ENCODE measurements around the gene LRTM1. TPM values are rescaled to one million over a fixed set of nuclear protein-coding genes. Genes with fewer than 3 reads are reported as not detected.

Gene LRTM1
- total RNA-seq, 1 experiment from 2014 or later = 0.38 TPM

- peaks cover 21% of the 10 kb centered on the region for H3K4me1 ChIP-seq
- H3K9me3 ChIP-seq (replicated peaks) = no peaks in the 10 kb centered on the region
- H3K27me3 ChIP-seq = no peaks in the 10 kb centered on the region
- no peaks in the 10 kb centered on the region for H3K36me3 ChIP-seq
- H3K27ac ChIP-seq = no peak overlapping the region
- H3K4me3 ChIP-seq = no peak overlapping the region
- no peak for DNase-seq
Measured at GRCh38 chr3:54955496-54955895, 27.6 kb upstream of the LRTM1 start.

DNA sequence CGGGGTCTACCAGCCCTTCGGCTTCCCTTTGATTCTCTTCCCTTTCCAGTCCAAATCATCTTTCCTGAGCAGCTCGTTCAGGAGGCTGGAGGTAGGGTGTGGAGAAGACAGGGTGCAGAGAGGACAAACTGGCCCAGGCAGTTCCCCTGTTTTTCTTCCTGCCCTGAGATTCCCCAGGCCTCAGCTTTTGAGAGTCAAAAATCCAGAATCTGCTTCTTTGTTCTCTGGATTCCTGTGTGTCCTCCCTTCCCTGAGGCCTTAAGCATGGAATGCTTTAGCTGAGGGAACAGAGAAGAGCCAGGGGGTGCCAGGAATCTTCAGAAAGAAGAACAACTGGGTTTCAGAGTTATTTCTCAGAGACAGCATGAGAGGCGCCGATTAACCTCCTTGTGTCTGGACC lies 26.7 kb upstream of the LRTM1 start:
- H3K36me3 ChIP-seq = no peaks in the 10 kb centered on the region
- peaks cover 21% of the 10 kb centered on the region for H3K4me1 ChIP-seq
- H3K4me3 ChIP-seq = no peak overlapping the region
- DNase-seq = no peak
- no peaks in the 10 kb centered on the region for H3K27me3 ChIP-seq
- H3K9me3 ChIP-seq (replicated peaks) = no peaks in the 10 kb centered on the region
- H3K27ac ChIP-seq = no peak overlapping the region

DNA sequence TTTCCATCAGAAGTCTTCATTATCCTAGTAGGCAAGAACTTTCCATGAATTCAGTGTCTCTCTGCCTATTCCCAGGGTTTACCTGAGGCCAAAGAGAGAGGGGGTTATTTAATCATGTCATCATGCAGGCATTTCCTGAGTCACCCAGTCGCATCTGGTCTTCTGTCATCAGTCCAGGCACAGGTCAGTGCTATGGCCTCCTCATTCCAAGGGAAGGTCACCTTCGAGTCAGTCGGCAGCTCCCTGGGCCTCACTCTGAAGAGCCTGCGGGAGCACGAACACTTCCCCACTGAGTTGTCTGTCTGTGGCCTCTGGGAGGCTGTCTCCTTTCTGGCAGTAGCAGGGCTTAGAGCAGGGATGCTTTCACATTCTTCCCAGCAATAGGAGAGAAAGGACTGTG lies 26.2 kb upstream of the LRTM1 start:
- Histone ChIP-seq H3K27ac (no peak overlapping the region), H3K27me3 (no peaks in the 10 kb centered on the region), H3K4me3 (no peak overlapping the region), H3K36me3 (no peaks in the 10 kb centered on the region), H3K4me1 (peaks cover 21% of the 10 kb centered on the region), H3K9me3 (replicated peaks) (no peaks in the 10 kb centered on the region)
- DNase-seq = peak; percentile 30 to 36

- peaks cover 21% of the 10 kb centered on the region for H3K4me1 ChIP-seq
- no peak overlapping the region for H3K27ac ChIP-seq
- no peaks in the 10 kb centered on the region for H3K36me3 ChIP-seq
- no peak overlapping the region for H3K4me3 ChIP-seq
- DNase-seq = peak; percentile 74 to 86
- H3K9me3 ChIP-seq (replicated peaks) = no peaks in the 10 kb centered on the region
- no peaks in the 10 kb centered on the region for H3K27me3 ChIP-seq
Measured at GRCh38 chr3:54951405-54951804, 23.5 kb upstream of the LRTM1 start.

DNA sequence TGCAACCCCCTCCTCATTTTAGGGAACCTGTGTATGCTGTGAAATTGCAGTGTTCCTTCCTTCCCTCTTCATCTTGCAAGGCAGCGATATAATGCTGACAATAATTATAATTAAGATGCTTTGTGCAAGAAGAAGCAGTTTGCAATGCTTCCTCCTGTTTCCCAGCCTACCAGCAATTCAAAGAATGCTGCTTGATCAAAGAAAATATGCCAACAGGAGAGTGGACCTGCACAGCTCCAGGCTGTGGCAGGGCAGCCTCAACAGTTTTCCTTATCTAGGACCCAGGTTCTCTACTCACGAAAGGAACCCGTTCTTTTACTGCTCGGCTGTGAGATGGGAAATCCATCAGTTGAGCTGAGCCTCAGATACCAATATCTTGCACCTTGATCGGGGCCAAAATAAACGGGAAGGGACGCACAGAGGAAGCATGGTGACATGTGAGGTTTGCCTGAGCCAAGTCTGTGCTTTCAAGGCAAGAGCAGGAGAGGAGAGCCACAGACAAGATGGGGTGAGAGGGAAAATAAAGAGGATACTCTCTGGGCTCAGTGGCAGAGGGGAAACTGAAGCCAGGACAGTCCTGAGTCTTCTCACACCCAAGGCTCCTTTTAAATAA lies 22.6 kb upstream of the LRTM1 start:
- H3K27me3 ChIP-seq = no peaks in the 10 kb centered on the region
- no peaks in the 10 kb centered on the region for H3K36me3 ChIP-seq
- H3K27ac ChIP-seq = no peak overlapping the region
- H3K4me3 ChIP-seq = no peak overlapping the region
- DNase-seq = no peak
- H3K9me3 ChIP-seq (replicated peaks) = no peaks in the 10 kb centered on the region
- peaks cover 21% of the 10 kb centered on the region for H3K4me1 ChIP-seq

DNA sequence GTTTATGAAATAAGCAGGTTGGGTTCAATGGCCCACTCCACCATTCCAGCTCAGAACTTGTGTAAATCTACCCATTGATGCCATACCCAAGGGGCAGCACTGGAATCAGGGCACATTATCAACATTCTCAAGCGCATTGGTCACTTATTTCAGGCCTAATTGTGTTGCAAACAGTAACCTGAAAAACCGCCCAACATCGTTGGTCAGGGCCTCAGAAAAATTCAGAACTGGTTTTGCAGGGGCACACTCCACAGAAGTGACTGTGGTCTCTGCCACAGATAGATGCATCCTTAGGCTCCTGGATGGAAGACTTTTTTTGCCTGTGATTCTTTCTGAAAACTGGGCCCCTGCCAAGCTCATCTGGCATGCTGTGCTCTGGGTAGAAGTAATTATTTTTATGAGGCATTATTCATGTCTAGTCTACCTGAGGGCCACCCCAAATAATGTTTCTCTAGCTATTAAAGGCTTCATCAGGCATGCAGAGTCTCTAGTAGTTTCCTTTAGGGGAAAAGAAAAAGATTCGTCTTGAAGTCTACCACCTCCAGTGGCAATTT lies 21.7 kb upstream of the LRTM1 start:
- no peak for DNase-seq
- Histone ChIP-seq H3K27ac (no peak overlapping the region), H3K4me3 (no peak overlapping the region), H3K36me3 (no peaks in the 10 kb centered on the region), H3K27me3 (no peaks in the 10 kb centered on the region), H3K4me1 (peaks cover 21% of the 10 kb centered on the region), H3K9me3 (replicated peaks) (no peaks in the 10 kb centered on the region)

DNA sequence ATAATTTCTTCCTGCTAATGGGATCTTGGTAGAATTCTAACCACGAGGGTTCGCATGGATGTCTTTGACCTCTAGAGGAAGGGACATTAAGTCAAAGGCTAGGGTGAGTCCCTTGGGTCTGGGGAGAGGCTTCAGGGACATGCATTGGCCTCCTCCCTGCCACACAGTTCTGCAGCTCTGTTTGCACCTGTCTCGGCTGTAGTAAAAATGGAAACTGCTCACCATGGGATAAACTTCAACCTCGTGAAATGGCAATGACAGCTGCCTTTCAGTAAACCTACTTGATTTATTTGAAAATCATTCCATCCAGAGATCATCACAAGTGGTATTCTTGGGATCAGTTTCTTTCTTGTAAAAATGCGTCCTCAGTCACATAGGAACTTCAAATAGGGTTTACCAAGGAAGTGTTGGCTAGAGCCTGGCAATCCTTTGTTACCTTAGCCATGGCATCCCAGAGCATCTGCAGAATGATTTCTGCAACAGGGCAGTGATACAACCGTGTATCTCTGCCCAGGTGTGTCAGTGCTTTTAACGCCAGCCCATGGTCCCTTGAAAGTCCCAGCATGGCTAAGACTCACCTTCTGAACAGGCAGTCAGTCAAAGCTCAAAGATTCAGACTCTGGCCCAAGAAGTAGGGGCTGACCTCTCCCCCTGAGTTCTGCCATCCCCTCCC lies 14.0 kb upstream of the LRTM1 start:
- H3K36me3 ChIP-seq = no peaks in the 10 kb centered on the region
- no peak overlapping the region for H3K27ac ChIP-seq
- no peak for DNase-seq
- peaks cover 3% of the 10 kb centered on the region; the same call in 1 of the 2 replicates for H3K4me1 ChIP-seq
- H3K9me3 ChIP-seq (replicated peaks) = no peaks in the 10 kb centered on the region
- no peak overlapping the region for H3K4me3 ChIP-seq
- H3K27me3 ChIP-seq = no peaks in the 10 kb centered on the region

- DNase-seq = no peak
- H3K27ac ChIP-seq = no peak overlapping the region
- H3K4me3 ChIP-seq = no peak overlapping the region
- H3K36me3 ChIP-seq = no peaks in the 10 kb centered on the region
- H3K9me3 ChIP-seq (replicated peaks) = no peaks in the 10 kb centered on the region
- H3K4me1 ChIP-seq = peaks cover 3% of the 10 kb centered on the region; the same call in 1 of the 2 replicates
- no peaks in the 10 kb centered on the region for H3K27me3 ChIP-seq
Measured at GRCh38 chr3:54940971-54941370, 13.1 kb upstream of the LRTM1 start.

- DNase-seq = peak in 1 of 2 experiments; percentile 17
- Histone ChIP-seq H3K9me3 (replicated peaks) (no peaks in the 10 kb centered on the region), H3K27ac (no peak overlapping the region), H3K4me1 (peaks cover 3% of the 10 kb centered on the region; the same call in 1 of the 2 replicates), H3K27me3 (no peaks in the 10 kb centered on the region), H3K4me3 (no peak overlapping the region), H3K36me3 (no peaks in the 10 kb centered on the region)
Measured at GRCh38 chr3:54939557-54940300, 11.9 kb upstream of the LRTM1 start.

DNA sequence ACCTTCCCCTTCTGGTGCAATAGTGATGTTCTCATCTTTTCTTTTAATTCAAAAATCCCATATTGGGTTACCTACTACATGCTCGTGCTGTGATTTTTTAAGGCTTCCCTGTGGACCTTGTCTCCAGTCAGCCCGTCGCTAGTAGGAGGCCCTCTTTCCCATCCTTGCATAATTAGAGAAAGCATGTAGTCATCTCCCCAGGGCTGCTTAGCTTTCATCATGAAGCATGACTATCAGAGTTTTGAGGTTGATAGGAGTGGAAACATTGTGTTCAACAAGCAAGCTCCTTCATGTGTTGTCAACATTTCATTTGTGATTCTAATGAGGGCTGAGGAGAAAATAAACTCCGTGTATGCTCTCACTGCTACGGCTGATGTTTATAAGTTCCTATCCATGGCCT lies 8.7 kb upstream of the LRTM1 start:
- no peak for DNase-seq

DNA sequence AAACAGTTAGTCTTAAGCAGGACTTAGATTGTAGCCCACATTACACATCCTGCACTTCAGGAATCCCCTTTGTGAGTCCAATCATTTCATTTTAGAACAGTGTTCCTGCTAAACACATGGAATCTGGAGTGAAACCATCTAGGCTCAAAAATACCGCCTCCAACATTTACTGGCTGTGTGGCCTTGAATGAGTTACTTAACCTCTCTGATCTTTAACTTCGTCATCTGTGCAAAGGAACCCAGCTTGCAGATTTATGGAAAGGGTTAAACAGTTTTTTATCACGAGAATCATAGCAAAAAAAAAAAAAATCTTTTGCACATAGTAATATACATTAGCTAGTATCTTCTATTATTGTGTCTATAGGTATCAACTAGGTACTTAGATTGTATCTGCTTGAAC lies 8.0 kb upstream of the LRTM1 start:
- Histone ChIP-seq H3K27me3 (no peaks in the 10 kb centered on the region), H3K27ac (no peak overlapping the region), H3K4me1 (0 out of 2 replicates have a peak, but pooled peaks cover 3% of the 10 kb centered on the region), H3K4me3 (no peak overlapping the region), H3K9me3 (replicated peaks) (no peaks in the 10 kb centered on the region), H3K36me3 (no peaks in the 10 kb centered on the region)
- DNase-seq = no peak

More for the DNA sequence above, 8.7 kb upstream of the LRTM1 start:
- H3K9me3 ChIP-seq (replicated peaks) = no peaks in the 10 kb centered on the region
- H3K27me3 ChIP-seq = no peaks in the 10 kb centered on the region
- H3K36me3 ChIP-seq = no peaks in the 10 kb centered on the region
- H3K4me1 ChIP-seq = peaks cover 3% of the 10 kb centered on the region; the same call in 1 of the 2 replicates
- H3K4me3 ChIP-seq = no peak overlapping the region
- H3K27ac ChIP-seq = no peak overlapping the region

- H3K9me3 ChIP-seq (replicated peaks) = no peaks in the 10 kb centered on the region
- H3K27me3 ChIP-seq = no peaks in the 10 kb centered on the region
- no peak overlapping the region for H3K27ac ChIP-seq
- no peak overlapping the region for H3K4me3 ChIP-seq
- H3K36me3 ChIP-seq = no peaks in the 10 kb centered on the region
- DNase-seq = peak in 1 of 2 experiments; percentile 41
- peaks cover 12% of the 10 kb centered on the region for H3K4me1 ChIP-seq
Measured at GRCh38 chr3:54932606-54933005, 4.7 kb upstream of the LRTM1 start.

DNA sequence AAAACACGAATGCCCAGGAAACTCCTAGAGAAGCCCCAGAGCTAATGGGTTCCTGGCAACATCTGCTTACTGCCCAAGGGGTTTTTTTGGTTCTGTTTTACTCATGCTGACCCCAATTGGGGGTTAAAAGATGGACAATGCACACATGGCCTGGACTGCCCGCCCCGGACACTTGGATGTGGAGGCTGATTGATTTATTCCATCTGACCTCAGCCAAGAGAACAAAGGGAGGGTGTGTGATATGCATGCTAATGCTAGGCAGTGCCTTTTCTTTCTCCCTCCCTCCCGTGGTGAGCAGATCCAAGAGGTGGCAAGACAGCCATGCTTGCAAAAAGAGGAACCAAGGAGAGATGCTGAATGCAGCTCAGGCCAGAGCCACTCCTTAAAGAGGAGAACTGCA lies 3.3 kb upstream of the LRTM1 start:
- Histone ChIP-seq H3K4me3 (no peak overlapping the region), H3K36me3 (no peaks in the 10 kb centered on the region), H3K9me3 (replicated peaks) (no peaks in the 10 kb centered on the region), H3K27me3 (no peaks in the 10 kb centered on the region), H3K4me1 (peaks cover 20% of the 10 kb centered on the region), H3K27ac (no peak overlapping the region)
- DNase-seq = no peak

DNA sequence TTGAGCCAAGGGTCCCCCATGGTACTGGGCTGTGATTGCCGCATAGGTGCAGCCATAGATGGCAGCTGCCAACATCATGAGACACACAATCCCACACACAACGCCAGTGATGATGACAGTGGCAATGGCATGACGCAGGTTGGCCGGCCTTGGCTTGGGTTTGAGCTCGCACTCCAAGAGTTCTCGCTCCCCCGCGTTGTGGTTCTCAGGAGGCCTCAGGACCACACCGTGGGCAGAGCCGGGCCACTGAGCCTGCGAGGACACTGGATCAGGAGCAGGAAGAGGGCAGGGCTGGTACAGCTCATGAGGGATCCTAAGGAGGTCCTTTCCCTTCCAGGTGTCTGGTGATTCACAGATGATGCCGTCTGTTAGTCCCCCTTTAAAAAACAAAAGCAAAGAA lies 9.3 kb downstream of the LRTM1 start:
- no peaks in the 10 kb centered on the region for H3K4me1 ChIP-seq
- H3K4me3 ChIP-seq = no peak overlapping the region
- H3K9me3 ChIP-seq (replicated peaks) = no peaks in the 10 kb centered on the region
- no peaks in the 10 kb centered on the region for H3K36me3 ChIP-seq
- H3K27ac ChIP-seq = no peak overlapping the region
- no peak for DNase-seq
- no peaks in the 10 kb centered on the region for H3K27me3 ChIP-seq

- no peaks in the 10 kb centered on the region for H3K4me1 ChIP-seq
- no peak overlapping the region for H3K27ac ChIP-seq
- H3K4me3 ChIP-seq = no peak overlapping the region
- H3K9me3 ChIP-seq (replicated peaks) = no peaks in the 10 kb centered on the region
- no peaks in the 10 kb centered on the region for H3K27me3 ChIP-seq
- no peaks in the 10 kb centered on the region for H3K36me3 ChIP-seq
- no peak for DNase-seq
Measured at GRCh38 chr3:54917862-54918261, 10.0 kb downstream of the LRTM1 start.
